ENCODE measurements around the gene AMBP.

Gene AMBP

DNA sequence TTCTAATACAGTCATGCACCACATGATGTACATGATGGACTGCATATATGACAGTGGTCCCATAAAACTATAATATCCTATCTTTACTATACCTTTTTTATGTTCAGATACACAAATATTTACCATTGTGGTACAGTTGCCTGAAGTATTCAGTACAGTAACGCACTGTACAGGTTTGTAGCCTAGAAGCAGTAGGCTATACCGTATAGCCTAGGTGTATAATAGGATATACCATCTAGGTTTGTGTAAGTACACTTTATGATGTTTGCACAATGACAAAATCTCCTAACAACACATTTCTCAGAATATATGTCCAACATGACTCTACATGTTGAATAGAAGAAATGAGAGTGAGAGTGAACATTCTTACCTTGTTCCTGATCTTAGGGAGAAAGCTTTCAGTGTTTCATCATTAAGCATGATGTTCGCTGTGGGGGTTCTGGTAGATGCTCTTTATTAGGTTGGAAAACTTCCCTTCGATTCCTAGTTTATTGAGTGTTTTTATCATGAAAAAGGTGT is 31.8 kb downstream of the AMBP start:
- TF ChIP-seq CEBPB (IDR thresholded peaks at IDR 0.05): no peak
- TF ChIP-seq FOXM1 (IDR thresholded peaks at IDR 0.05; ENCODE audit: borderline replicate concordance, low read depth): no peak
- no peak for TF ChIP-seq CREB1 (IDR thresholded peaks at IDR 0.05; ENCODE audit: low read depth)
- TF ChIP-seq, protein P1, sequence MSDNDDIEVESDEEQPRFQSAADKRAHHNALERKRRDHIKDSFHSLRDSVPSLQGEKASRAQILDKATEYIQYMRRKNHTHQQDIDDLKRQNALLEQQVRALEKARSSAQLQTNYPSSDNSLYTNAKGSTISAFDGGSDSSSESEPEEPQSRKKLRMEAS (IDR thresholded peaks at IDR 0.05): no peak
- TF ChIP-seq TCF12 (IDR thresholded peaks at IDR 0.05; ENCODE audit: low read depth): no peak
- TF ChIP-seq NFIC (IDR thresholded peaks at IDR 0.05): no peak

DNA sequence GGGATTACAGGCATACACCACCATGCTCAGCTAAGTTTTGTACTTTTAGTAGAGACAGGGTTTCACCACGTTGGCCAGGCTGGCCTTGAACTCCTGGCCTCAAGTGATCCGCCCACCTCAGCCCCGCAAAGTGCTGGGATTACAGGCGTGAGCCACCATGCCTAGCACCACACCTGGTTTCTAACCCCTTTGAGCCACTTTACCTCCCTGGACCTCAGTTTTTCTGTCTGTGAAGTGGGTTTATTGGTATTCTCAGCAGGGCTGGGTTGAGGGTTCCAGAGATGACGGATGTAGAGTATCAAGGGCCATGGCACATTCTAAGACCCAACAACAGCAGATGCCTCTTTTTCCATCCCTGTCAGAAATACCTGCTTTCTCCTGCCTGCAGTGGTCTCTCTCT is 38.6 kb downstream of the AMBP start:
- TF ChIP-seq EP300 (IDR thresholded peaks at IDR 0.05; ENCODE audit: borderline replicate concordance): no peak

DNA sequence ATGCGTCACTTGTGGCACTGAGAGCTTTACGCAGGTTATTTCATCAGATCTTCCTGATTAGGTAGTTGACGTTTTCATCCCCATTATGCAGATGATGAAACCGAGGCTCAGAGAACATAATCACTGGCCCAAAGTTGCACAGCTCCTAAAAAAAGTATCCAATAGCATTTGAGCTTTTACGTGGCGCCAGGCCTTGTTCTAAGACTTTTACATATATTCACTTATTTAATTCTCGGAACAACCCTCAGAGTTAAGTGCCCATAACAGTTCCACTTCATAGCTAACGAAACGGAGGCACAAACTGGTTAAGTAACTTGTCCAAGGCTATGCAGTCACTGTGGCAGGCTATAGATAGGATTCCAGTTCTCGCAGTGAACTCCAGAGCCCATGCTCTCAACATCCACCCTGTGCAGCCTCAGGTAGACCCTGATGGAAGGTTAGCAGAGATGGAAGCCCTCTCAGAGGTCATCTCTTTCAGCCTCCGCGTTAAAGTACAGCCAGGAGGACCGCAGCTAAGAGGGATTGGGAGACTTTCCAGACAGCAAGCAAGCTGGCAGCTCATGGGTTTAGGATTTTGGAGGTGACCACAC is 39.3 kb downstream of the AMBP start:
- TF ChIP-seq CREB1 (IDR thresholded peaks at IDR 0.05; ENCODE audit: low read depth): no peak
- TF ChIP-seq TCF12 (IDR thresholded peaks at IDR 0.05; ENCODE audit: low read depth): no peak
- no peak for TF ChIP-seq CEBPB (IDR thresholded peaks at IDR 0.05)
- TF ChIP-seq ZBTB7A (IDR thresholded peaks at IDR 0.05; ENCODE audit: low read depth): no peak
- no peak for TF ChIP-seq TAF1 (IDR thresholded peaks at IDR 0.05; ENCODE audit: low read depth)
- TF ChIP-seq EGR1 (IDR thresholded peaks at IDR 0.05): no peak

DNA sequence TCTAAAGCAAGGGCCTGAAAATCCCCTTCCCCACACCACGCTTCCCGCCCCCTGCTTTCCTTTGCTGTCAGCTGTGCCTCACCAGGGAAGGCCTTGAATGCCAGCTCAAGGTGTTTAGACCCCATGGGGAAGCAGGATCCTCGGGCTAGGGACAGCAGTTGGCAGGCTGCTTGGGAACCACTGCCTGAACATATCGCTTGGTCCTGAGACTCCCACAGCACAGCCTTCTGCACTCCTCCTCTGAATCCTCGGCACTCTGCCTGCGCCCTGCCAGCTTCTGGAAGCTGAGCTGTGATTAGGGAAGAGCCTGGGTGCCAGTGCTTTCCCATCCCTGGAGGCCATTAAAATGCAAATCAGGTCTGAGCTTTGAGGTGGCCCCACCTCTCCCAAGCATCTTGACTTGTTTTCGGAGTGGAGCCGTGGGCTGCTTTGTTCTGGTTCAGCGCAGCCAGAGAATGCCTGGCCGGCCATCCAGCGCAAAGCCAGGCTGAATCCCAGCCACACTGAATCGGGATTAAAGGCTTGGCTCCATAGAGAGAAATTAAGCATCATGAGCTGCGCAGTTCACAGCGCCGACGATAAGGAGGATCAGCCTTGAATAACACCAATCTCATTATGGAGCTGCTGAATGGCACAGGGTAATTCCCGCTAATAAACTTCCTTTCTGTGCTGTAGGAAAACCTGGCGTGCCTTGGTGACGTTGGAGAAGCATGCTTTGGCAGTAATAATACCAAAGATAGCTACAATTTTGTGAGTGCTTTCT is 40.0 kb downstream of the AMBP start:
- peak; percentile 34; the same call in 1 of the 2 replicates for TF ChIP-seq TEAD4 (IDR thresholded peaks at IDR 0.05)
- no peak for TF ChIP-seq FOXM1 (IDR thresholded peaks at IDR 0.05; ENCODE audit: borderline replicate concordance, low read depth)
- TF ChIP-seq EGR1 (IDR thresholded peaks at IDR 0.05): no peak
- TF ChIP-seq RAD21 (IDR thresholded peaks at IDR 0.05; ENCODE audit: low read depth): no peak
- TF ChIP-seq YY1 (IDR thresholded peaks at IDR 0.05; ENCODE audit: low read depth): peak; percentile 58
- TF ChIP-seq CEBPB (IDR thresholded peaks at IDR 0.05): no peak

DNA sequence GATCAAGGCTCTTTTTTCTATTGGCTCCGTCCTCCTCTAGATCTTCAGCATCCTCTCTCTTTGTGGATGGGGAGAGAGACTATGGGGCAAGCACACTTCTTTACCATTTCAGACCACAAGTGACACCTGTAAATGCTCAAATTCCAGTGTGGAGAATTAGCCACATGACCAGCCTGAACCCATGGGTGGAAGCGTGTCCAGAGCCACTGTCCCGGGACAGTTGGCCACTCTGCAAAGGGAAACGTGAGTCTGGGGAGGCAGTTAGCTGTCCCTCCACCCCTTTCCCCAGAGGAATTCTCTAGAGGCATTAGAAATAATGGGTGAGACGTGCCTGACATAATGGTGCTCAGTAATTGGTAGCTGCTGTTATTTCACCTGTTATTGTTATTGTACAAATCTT is 40.9 kb downstream of the AMBP start:
- TF ChIP-seq RAD21 (IDR thresholded peaks at IDR 0.05; ENCODE audit: low read depth): no peak
- TF ChIP-seq CREB1 (IDR thresholded peaks at IDR 0.05; ENCODE audit: low read depth): no peak
- TF ChIP-seq FOXM1 (IDR thresholded peaks at IDR 0.05; ENCODE audit: borderline replicate concordance, low read depth): no peak
- TF ChIP-seq, protein P1 (IDR thresholded peaks at IDR 0.05): no peak
- TF ChIP-seq ZBTB7A (IDR thresholded peaks at IDR 0.05; ENCODE audit: low read depth): no peak
- no peak for TF ChIP-seq CEBPB (IDR thresholded peaks at IDR 0.05)
- TF ChIP-seq NFIC (IDR thresholded peaks at IDR 0.05): no peak
- TF ChIP-seq, protein P2, sequence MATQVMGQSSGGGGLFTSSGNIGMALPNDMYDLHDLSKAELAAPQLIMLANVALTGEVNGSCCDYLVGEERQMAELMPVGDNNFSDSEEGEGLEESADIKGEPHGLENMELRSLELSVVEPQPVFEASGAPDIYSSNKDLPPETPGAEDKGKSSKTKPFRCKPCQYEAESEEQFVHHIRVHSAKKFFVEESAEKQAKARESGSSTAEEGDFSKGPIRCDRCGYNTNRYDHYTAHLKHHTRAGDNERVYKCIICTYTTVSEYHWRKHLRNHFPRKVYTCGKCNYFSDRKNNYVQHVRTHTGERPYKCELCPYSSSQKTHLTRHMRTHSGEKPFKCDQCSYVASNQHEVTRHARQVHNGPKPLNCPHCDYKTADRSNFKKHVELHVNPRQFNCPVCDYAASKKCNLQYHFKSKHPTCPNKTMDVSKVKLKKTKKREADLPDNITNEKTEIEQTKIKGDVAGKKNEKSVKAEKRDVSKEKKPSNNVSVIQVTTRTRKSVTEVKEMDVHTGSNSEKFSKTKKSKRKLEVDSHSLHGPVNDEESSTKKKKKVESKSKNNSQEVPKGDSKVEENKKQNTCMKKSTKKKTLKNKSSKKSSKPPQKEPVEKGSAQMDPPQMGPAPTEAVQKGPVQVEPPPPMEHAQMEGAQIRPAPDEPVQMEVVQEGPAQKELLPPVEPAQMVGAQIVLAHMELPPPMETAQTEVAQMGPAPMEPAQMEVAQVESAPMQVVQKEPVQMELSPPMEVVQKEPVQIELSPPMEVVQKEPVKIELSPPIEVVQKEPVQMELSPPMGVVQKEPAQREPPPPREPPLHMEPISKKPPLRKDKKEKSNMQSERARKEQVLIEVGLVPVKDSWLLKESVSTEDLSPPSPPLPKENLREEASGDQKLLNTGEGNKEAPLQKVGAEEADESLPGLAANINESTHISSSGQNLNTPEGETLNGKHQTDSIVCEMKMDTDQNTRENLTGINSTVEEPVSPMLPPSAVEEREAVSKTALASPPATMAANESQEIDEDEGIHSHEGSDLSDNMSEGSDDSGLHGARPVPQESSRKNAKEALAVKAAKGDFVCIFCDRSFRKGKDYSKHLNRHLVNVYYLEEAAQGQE (IDR thresholded peaks at IDR 0.05; ENCODE audit: low read depth): no peak
- TF ChIP-seq EGR1 (IDR thresholded peaks at IDR 0.05): no peak
- TF ChIP-seq TCF12 (IDR thresholded peaks at IDR 0.05; ENCODE audit: low read depth): no peak
- TF ChIP-seq TEAD4 (IDR thresholded peaks at IDR 0.05): no peak

DNA sequence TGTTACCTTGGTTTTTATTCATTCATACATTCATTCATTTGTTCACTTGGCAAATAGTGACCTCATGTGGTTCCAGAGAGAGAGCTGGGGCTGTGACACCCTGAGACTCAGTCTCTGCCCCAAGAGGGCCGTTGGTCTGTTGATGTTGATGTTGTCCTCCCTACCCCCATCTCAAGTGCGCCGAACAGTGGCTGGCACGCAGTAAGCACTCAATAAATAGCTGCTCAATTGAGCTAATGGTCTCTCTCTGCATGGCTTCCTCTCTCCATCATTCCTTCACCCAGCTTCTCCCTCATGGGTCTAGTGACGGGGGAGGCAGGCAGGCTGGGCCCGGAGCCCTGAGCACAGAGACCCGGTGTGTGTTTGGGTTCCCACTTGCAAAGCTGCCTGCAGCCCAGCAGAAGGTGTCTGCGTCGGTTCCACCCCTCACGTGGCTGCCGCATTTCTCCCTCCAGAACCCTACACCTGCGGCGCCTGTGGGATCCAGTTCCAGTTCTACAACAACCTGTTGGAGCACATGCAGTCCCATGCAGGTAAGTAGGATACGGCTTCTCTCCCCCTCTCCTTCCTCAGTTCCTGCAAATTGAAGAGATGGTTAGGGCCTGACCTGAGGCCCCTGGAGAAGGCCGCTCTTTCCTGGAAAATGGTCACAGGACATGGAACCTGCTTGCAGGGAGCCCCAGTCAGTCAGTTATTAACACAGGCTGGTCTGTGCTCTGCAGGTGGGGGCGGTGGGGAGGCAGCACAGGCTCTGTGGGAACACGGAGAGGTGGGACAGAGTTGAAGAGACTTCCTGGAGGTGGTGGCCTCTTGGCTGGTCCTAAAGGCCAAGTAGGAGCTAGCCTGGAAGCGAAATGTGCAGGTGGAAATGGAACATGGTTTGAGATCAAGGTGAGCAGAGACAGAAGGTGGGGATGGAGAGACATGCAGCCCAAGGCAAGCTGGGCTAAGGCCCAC is 42.0 kb downstream of the AMBP start:
- TF ChIP-seq EP300 (IDR thresholded peaks at IDR 0.05; ENCODE audit: borderline replicate concordance) (no peak), CEBPB (IDR thresholded peaks at IDR 0.05) (no peak), RAD21 (IDR thresholded peaks at IDR 0.05; ENCODE audit: low read depth) (no peak), YY1 (IDR thresholded peaks at IDR 0.05; ENCODE audit: low read depth) (no peak), CREB1 (IDR thresholded peaks at IDR 0.05; ENCODE audit: low read depth) (no peak), NFIC (IDR thresholded peaks at IDR 0.05) (no peak)

DNA sequence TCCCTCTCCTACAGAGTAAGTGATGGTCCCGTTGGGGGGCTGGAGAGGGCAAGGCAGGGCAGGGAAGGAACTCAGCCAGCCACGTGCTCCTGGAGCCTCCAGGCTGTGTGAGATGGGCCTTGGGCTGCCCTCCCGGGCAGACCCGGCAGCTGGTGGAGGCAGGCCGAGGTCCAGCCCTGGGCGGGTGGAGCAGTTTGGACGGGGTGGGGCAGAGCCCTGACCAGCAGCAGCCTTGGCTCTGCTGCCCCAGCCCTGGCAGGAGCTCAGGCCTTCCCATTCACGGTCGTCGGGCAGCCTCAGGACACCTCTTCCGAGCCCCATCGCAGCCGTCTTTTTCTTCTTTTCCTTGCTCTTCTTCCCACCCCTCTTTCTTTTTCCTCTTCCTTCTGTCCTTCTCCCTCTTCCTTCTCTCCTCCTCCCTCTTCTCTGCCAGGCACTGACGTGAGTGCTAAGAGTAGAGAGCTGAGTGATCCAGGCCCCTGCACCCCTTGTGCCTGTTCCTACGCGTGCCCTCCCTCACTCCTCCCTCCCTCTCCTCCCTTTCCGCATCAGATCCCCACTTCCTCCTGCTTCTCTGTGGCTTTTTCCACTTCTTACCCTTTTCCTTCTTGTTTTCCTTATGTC is 42.8 kb downstream of the AMBP start:
- TF ChIP-seq, protein P1 (IDR thresholded peaks at IDR 0.05): no peak
- TF ChIP-seq RAD21 (IDR thresholded peaks at IDR 0.05; ENCODE audit: low read depth) (no peak), TEAD4 (IDR thresholded peaks at IDR 0.05) (no peak), TCF12 (IDR thresholded peaks at IDR 0.05; ENCODE audit: low read depth) (no peak), CREB1 (IDR thresholded peaks at IDR 0.05; ENCODE audit: low read depth) (no peak), ZBTB7A (IDR thresholded peaks at IDR 0.05; ENCODE audit: low read depth) (no peak), FOXM1 (IDR thresholded peaks at IDR 0.05; ENCODE audit: borderline replicate concordance, low read depth) (no peak), EGR1 (IDR thresholded peaks at IDR 0.05) (no peak), NFIC (IDR thresholded peaks at IDR 0.05) (no peak), EP300 (IDR thresholded peaks at IDR 0.05; ENCODE audit: borderline replicate concordance) (no peak), YY1 (IDR thresholded peaks at IDR 0.05; ENCODE audit: low read depth) (no peak), TAF1 (IDR thresholded peaks at IDR 0.05; ENCODE audit: low read depth) (no peak), CEBPB (IDR thresholded peaks at IDR 0.05) (no peak)
- TF ChIP-seq, protein P2 (IDR thresholded peaks at IDR 0.05; ENCODE audit: low read depth): no peak
- TF ChIP-seq, protein P3, sequence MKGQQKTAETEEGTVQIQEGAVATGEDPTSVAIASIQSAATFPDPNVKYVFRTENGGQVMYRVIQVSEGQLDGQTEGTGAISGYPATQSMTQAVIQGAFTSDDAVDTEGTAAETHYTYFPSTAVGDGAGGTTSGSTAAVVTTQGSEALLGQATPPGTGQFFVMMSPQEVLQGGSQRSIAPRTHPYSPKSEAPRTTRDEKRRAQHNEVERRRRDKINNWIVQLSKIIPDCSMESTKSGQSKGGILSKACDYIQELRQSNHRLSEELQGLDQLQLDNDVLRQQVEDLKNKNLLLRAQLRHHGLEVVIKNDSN (IDR thresholded peaks at IDR 0.05): no peak

All from Ishikawa (cell line).